GM18498 (cell line): ENCODE data around the gene CHD5.

Experiments
- ATAC-seq: cut with Tn5 transposase; IDR thresholded peaks from one replicate; pipeline ENCODE4 v1.9.1; 2021; ENCODE audit warnings: mild to moderate bottlenecking, moderate library complexity; ENCODE audit not compliant: unreplicated experiment

The CHD5 gene

GRCh38 chr1:6134741-6135510, 45.2 kb downstream of the CHD5 start:
- no peak for ATAC-seq

- no peak for ATAC-seq
These were observed 45.9 kb downstream of the CHD5 start for GRCh38 chr1:6134206-6134605.

GRCh38 chr1:6133146-6133895, 46.8 kb downstream of the CHD5 start:
- ATAC-seq, result no peak

- no peak for ATAC-seq
These were observed 48.6 kb downstream of the CHD5 start for GRCh38 chr1:6131561-6131960.

GRCh38 chr1:6130596-6130995, 49.5 kb downstream of the CHD5 start:
- no peak for ATAC-seq

GRCh38 chr1:6130036-6130435, 50.1 kb downstream of the CHD5 start:
- ATAC-seq, result no peak

GRCh38 chr1:6129313-6129712, 50.8 kb downstream of the CHD5 start:
- no peak for ATAC-seq

- ATAC-seq, result no peak
These were observed 51.6 kb downstream of the CHD5 start for GRCh38 chr1:6128276-6129081.

- ATAC-seq, result no peak
These were observed 52.4 kb downstream of the CHD5 start for GRCh38 chr1:6127587-6128163.

GRCh38 chr1:6126521-6127067, 53.5 kb downstream of the CHD5 start:
- no peak for ATAC-seq

GRCh38 chr1:6126028-6126427, 54.1 kb downstream of the CHD5 start:
- no peak for ATAC-seq

- ATAC-seq, result no peak
These were observed 54.8 kb downstream of the CHD5 start for GRCh38 chr1:6125366-6125765.

GRCh38 chr1:6124746-6125365, 55.3 kb downstream of the CHD5 start:
- ATAC-seq, result no peak

- no peak for ATAC-seq
These were observed 55.8 kb downstream of the CHD5 start for GRCh38 chr1:6124341-6124740.

GRCh38 chr1:6123816-6124215, 56.3 kb downstream of the CHD5 start:
- no peak for ATAC-seq

- no peak for ATAC-seq
These were observed 57.0 kb downstream of the CHD5 start for GRCh38 chr1:6123083-6123482.

- ATAC-seq, result no peak
These were observed 58.3 kb downstream of the CHD5 start for GRCh38 chr1:6121651-6122370.

GRCh38 chr1:6121021-6121421, 59.1 kb downstream of the CHD5 start:
- no peak for ATAC-seq

GRCh38 chr1:6118415-6118814, 61.7 kb downstream of the CHD5 start:
- no peak for ATAC-seq

- no peak for ATAC-seq
These were observed 62.5 kb downstream of the CHD5 start for GRCh38 chr1:6117624-6118023.
